T1000 (cell line): ENCODE data around the gene OVCH1.
"Not testable (repeated sequence)": the region's sequence is repeated elsewhere in the genome, so short reads cannot be mapped to it uniquely, and the experiment has no call there.

Experiments
- DNase-seq: peaks from one replicate; lab custom pipeline; 2025; ENCODE audit warnings: mixed read lengths; lab: John Stamatoyannopoulos, UW

Gene OVCH1

GRCh38 chr12:29414368-29414767, 83.1 kb downstream of the OVCH1 start:
- DNase-seq = no peak

- no peak for DNase-seq
These were observed 91.9 kb downstream of the OVCH1 start for GRCh38 chr12:29405561-29405960.

- no peak for DNase-seq
These were observed 93.5 kb downstream of the OVCH1 start for GRCh38 chr12:29403991-29404390.

- no peak for DNase-seq
These were observed 95.0 kb downstream of the OVCH1 start for GRCh38 chr12:29402437-29402836.

GRCh38 chr12:29398495-29398894, 99.0 kb downstream of the OVCH1 start:
- DNase-seq = no peak

GRCh38 chr12:29396774-29397173, 100.7 kb downstream of the OVCH1 start:
- DNase-seq = no peak

GRCh38 chr12:29395356-29395755, 102.1 kb downstream of the OVCH1 start:
- no peak for DNase-seq

GRCh38 chr12:29390419-29390818, 107.1 kb downstream of the OVCH1 start:
- DNase-seq = not testable (repeated sequence)

- no peak for DNase-seq
These were observed 108.1 kb downstream of the OVCH1 start for GRCh38 chr12:29389295-29389919.

- DNase-seq = not testable (repeated sequence)
These were observed 111.3 kb downstream of the OVCH1 start for GRCh38 chr12:29386084-29386680.

- DNase-seq = not testable (repeated sequence)
These were observed 112.3 kb downstream of the OVCH1 start for GRCh38 chr12:29385194-29385593.

GRCh38 chr12:29382251-29382650, 115.2 kb downstream of the OVCH1 start:
- DNase-seq = no peak

GRCh38 chr12:29380536-29381523, 116.7 kb downstream of the OVCH1 start, which contains the start of gene ERGIC2:
Gene ERGIC2, minus strand, starts transcription at chr12:29381172. Its CDS starts 9,539 bp downstream, at chr12:29371633.
- peak; percentile 93 for DNase-seq
